Raji (cell line): ENCODE results near the gene PRORP.

ENCODE experiments used
- POLR2A ChIP-seq: IDR thresholded peaks from 2 replicates; pipeline ENCODE4 v1.6.1; 2011; ENCODE audit warnings: low read depth, low read length, control low read depth; ENCODE audit not compliant: insufficient read depth

The PRORP gene

GRCh38 chr14:35158951-35159653 is 36.8 kb downstream of the PRORP start:
- no peak for TF ChIP-seq POLR2A

DNA sequence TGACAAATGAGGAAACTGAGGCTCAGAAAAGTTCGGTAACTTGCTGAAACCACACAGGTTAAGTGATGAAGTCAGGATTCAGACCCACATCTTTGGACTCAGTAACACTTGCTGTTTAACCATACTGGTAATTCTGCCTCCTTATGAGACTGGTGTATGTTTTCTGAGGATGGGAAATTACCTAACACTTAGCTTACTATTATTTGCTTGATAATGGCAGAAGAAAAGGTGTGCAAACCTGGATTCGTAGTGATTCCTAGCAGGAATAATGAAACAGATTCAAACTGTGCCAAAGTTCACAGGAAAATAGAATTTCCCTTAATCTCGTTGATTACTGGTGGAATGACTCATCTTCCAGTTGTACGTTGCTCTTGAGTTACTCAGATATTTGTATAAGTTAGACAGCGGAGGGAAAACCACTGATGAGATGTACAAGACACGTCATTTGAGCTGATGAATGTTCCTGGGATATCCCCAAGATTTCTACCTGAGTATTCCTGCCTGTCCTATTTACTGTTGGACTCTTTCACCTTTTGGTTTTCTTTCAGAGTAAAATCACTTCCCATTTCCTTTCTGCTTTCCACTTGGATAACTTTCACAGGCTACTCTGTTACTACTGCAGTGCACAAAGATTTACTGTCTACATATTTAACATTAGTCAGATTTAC is 37.5 kb downstream of the PRORP start:
- TF ChIP-seq POLR2A, result no peak

DNA sequence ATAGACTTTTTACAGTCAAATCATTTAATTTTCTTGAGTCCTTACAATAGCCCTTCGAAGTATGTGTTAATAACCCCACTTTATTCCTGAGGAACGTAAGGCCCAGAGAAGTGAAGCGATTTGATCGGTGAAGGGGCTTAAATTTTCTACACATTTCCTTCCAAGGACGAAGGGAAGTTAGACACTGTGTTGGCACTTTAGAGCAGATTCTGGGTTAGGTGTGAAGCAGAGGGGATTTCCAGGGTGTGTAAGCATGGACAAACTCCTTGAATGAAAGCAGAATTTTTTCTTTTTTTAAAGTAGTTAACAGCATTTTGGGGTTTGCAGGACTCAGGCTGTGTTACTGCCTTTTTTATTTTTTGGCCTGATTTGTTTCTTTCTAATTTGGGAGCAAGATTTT is 38.9 kb downstream of the PRORP start:
- no peak for TF ChIP-seq POLR2A

DNA sequence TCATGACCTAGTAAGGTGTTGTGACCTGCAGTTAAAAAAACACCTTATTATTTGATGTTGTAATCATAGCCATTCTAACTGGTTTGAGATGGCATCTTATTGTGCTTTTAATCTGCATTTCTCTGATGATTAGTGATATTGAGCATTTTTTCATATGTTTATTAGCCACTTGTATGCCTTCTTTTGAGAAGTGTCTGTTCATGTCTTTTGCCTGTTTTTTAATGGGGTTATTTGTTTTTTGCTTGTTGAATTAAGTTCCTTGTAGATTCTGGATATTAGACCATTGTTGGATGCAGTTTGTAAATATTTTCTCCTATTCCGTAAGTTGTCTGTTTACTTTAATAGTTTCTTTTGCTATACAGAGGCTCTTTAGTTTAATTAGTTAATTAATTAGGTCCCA is 41.0 kb downstream of the PRORP start:
- TF ChIP-seq POLR2A, result no peak

DNA sequence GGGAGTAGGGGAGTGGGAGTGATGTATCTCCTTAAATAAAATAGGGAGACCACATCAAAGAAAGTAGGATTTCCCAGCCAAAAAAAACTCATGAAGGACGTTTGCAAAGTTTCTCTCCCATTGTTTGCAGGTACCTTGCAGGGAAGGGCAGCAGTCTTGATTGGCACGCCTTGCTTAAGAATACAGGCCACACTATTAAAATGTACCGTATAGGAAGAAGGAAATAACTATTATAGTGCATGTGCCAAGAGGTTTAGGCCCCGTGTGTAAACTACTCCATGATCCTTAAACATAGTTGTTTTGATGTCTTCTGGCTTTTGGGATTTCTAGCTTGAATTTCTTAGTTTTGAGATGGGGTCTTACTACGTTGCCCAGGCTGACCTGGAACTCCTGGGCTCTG is 42.5 kb downstream of the PRORP start:
- no peak for TF ChIP-seq POLR2A

DNA sequence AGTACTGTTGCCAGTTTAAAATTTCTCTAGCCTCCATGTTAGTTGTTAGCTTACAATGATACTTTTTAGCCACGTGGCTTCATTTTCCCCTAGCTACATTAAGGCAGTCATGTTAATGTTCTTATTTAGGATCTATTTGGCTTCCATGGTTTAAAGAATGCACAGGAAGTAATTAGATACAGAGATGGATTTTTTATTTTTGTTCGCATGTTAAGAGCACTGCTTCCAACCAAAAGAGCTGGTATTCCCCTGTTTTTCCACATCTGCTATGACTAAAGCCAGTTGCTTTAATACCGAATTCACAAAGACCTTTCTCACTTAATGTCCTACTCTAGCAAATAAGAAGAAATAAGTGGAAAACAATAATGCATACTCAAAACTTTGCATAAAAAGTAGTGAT is 45.1 kb downstream of the PRORP start:
- no peak for TF ChIP-seq POLR2A
